ENCODE measurements around the gene LRRC3.
"Not testable (repeated sequence)": the region's sequence is repeated elsewhere in the genome, so short reads cannot be mapped to it uniquely, and the experiment has no call there.

The LRRC3 gene

DNA sequence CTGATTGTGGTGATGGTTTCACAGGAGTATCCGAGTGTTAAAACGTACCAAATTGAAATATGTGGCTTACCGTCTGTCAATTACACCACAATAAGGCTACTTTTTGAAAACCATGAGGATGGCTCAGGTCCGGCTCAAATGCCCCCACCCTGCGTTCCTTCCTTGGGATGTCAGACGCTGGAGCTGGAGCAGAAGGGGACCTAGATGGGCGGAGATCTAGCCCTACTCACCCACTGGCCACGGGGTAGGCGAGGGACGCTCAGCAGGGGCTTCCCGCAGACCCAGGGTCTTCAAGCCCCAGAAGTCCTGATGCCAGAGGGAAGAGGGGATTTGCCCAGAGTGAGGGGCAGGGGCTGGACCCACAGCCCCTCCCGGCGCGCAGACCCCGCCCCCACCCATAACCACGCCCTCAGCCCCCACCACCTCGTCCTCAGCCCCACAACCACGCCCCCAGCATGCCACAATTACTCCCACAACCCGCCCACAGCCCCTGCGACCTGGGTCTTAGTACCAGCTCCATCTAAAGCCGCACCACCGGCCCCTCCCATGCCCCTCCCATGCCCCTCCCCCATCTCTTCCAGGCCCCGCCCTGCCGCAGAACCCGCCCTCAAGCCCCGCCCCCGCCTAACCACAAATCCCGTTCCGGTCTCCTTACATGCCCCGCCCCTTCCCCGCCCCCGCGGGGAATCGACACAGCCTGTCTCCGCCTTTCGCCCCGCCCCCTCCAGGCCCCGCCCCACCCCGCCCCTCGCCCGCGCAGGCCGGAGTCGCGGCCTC lies at the start of gene LRRC3:
TSS of gene LRRC3 (plus strand) at position 764 of the 777 bp plus-strand sequence. CDS start 1,135 bp downstream, outside the sequence.
- in situ Hi-C loops (cut with MboI; ENCODE audit: low sequenced_read_pairs): loop anchor here (10.0 kb wide), 1 partner anchor 120 kb away; the partner anchor contains the start of gene CFAP410

DNA sequence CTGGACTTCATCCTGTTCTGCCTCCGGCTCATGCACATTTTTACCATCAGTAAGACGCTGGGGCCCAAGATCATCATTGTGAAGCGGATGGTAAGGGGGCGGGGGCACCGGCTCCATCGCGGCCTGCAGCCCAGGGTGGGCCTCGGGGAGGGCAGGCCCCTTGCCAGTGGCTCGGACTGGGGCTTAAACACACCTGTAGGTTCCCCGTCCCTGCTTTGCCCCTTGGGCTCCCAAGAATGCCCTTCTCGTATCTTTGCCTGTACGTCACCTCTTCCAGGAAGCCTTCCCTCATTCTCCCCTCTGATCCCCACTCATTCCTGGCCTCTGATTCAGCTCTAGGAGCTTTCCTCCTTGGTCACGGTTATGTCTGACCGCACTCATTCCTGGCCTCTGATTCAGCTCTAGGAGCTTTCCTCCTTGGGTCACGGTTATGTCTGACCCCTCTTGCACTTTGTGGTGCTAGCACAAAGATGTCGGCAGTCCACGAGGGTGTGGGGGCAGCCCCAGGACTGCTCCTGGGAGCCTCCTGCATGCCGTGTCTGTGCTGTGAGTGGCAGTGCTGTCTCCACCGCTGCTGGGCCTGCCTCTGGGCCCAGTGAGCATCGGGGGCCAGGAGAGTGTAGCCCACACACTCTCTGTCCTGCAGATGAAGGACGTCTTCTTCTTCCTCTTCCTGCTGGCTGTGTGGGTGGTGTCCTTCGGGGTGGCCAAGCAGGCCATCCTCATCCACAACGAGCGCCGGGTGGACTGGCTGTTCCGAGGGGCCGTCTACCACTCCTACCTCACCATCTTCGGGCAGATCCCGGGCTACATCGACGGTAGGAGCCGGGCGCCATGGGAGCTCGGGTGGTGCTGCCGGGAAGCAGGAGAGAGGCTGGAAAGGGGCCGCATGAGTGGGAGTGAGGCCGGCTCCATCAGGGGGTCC lies 49.1 kb upstream of the LRRC3 start:
- in situ Hi-C loops (cut with MboI; ENCODE audit: low sequenced_read_pairs): no loop called here

- in situ Hi-C loops (cut with MboI; ENCODE audit: low sequenced_read_pairs): no loop called here
Measured at GRCh38 chr21:44406953-44407352, 48.4 kb upstream of the LRRC3 start.

DNA sequence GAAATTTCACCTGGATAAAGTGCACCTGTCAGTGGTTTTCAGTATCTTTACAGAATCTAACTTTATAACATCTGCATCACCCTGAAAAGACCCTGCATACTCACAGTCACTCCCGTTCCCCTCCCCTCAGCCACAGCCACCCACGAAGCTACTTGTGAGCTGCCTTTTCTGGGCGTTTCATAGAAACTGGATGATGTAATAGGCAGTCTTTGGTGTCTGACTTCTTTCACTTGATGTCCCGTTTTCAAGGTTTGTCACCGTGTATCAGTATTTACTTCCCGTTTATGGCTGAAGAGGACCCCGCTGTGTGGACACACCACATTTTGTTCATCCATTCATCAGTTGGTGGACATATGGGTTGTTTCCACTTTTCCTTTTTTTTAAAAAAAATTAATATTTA lies 47.8 kb upstream of the LRRC3 start:
- in situ Hi-C loops (cut with MboI; ENCODE audit: low sequenced_read_pairs): no loop called here

GRCh38 chr21:44408226-44408625 lies 47.1 kb upstream of the LRRC3 start:
- in situ Hi-C loops (cut with MboI; ENCODE audit: low sequenced_read_pairs): no loop called here

- in situ Hi-C loops (cut with MboI; ENCODE audit: low sequenced_read_pairs): no loop called here
Measured at GRCh38 chr21:44413566-44414290, 41.6 kb upstream of the LRRC3 start.

- in situ Hi-C loops (cut with MboI; ENCODE audit: low sequenced_read_pairs): no loop called here
Measured at GRCh38 chr21:44414291-44415072, 40.8 kb upstream of the LRRC3 start.

DNA sequence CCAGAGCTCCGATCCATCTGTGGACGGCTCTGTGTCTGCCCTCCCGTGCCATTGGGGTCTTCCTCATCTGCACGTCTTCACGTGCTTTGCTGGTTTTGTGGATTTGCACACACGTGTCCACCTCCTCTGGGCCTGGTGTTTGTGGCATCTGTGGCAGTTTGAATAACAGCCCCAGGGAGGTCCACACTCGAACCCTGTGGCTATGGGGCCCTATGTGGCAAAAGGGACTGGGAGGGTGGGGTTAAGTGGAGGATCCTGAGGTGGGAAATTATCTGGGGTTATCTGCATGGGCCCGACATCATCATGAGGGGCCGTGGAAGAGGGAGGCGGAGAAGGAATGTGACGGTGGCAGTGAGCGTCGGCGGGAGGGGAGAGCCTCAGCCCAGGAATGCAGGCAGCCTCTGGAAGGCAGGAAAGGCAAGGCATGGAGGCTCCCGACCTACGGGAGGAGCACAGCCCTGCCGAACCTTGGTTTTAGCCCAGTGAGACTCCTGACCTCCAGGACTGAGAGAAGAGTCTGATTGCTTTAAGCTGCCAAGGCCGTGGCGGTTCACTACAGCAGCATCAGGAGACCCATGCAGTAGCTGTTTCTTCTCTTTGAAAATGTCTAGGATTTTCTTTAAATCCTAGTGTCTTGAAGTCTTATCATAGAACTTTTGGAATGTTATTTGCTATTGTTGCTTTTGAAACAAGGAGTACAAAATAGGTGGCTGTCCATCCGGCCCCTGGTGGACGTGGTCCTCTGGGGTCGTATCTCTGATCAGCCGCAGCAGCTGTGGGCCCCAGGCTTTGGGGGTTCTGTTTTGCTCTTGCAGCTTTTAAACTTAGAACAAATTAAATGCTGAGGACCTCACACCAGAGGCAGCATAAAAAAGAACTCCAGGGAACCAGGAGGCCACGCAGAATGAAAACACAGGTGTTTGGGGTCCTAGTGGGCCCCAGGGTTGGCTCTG lies 40.0 kb upstream of the LRRC3 start:
- in situ Hi-C loops (cut with MboI; ENCODE audit: low sequenced_read_pairs): no loop called here

DNA sequence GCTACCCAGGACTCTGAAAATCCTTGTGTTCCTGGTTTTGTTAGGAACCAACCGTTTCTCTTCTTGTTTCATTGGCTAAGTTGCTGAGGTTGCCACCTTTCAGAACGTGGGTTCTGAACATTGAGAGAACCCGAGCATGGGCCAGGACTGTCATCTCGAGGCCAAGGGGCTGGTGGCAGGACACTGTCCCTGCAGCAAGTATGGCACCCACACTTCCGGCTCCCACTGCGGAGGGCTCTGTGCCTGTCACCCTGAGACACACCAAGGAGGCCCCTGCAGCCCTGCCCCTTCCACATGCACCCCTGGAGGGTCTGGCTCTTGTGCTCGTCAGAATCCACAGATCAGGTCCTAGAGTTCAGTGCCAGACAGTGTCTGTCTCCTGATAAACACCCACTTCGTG lies 39.1 kb upstream of the LRRC3 start:
- in situ Hi-C loops (cut with MboI; ENCODE audit: low sequenced_read_pairs): no loop called here

GRCh38 chr21:44417621-44418107 lies 37.6 kb upstream of the LRRC3 start:
- in situ Hi-C loops (cut with MboI; ENCODE audit: low sequenced_read_pairs): not testable (repeated sequence)

DNA sequence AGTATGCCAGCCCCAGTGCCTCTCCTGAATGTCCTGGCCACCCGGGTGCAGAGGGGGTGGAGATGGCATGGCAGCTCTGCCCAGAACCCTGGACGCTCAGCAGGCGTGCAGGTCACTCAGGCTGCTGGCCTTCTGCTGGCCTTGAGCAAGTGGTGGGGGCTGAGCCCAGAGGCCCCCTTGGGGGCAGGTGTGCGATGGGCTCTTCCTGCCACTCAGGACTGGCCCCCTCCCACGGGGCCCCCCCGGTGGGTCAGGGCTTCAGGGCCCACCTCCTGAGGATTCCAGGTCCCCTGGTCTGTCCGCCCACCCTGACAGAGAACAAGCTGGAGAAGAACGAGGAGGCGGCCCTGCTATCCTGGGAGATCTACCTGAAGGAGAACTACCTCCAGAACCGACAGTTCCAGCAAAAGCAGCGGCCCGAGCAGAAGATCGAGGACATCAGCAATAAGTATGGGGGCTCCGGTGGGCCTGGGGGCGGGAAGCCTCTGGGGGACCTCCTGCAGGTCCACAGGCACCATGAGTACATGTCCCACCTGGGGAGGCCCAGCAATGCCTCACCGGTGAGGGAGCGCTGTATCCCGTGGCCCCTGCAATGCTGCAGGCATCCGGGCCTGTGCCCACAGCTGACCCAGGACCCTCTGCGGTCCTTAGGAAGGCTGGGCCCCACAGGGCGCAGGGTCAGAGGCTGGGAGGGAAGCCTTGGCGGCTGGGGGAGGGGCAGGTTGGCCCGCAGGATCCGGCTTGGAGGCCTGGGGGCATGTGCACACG lies 37.0 kb upstream of the LRRC3 start:
- in situ Hi-C loops (cut with MboI; ENCODE audit: low sequenced_read_pairs): no loop called here

GRCh38 chr21:44418876-44419230 lies 36.5 kb upstream of the LRRC3 start:
- in situ Hi-C loops (cut with MboI; ENCODE audit: low sequenced_read_pairs): no loop called here

DNA sequence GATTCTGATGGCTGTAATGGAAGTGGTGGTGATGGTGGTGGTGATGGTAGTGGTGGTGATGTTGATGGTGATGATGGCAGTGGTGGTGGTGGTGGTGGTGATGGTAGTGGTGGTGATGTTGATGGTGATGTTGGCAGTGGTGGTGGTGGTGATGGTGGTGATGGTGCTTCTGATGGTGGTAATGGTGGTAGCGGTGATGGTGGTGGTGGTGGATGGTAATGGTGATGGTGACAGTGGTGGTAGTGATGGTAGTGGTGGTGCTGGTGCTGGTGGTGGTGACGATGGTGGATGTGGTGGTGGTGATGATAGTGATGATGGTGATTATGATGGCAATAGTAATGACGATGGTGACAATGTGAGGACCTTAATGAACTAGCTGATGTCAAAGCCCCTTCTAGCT lies 35.6 kb upstream of the LRRC3 start:
- in situ Hi-C loops (cut with MboI; ENCODE audit: low sequenced_read_pairs): no loop called here

DNA sequence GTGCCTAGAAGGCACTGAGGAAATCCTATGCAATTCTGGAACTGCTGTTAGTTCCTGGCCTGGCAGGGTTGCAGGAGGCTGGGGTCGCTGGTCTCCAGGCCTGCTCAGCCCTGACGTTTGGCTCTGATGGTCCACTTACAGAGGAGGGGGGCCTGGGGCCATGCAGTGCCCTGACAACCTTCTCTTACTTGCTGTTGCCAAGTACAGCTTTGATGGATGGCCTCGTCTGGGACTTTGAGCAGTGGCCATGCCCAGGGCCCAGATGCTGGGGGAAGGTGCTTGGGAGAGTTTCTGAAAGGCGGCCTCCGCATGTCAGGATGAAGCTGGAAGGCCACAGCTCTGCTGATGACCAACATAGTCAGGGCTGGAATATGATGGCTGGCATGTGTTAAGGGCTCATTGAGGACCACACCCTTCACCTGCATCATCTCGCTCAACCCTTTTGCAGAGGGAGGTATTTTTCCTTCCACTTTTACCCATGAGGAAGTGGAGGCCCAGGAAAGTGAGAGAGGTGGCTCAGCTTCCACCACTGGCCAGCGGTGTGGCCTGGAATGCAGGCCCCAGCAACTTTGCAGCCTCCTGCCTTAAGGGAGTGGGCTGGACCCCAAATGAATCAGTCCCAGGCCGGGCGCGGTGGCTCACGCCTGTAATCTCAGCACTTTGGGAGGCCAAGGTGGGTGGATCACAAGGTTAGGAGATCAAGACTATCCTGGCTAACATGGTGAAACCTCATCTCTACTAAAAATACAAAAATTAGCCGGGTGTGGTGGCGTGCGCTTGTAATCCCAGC lies 34.7 kb upstream of the LRRC3 start:
- in situ Hi-C loops (cut with MboI; ENCODE audit: low sequenced_read_pairs): no loop called here

- in situ Hi-C loops (cut with MboI; ENCODE audit: low sequenced_read_pairs): no loop called here
Measured at GRCh38 chr21:44421901-44422840, 33.1 kb upstream of the LRRC3 start.

DNA sequence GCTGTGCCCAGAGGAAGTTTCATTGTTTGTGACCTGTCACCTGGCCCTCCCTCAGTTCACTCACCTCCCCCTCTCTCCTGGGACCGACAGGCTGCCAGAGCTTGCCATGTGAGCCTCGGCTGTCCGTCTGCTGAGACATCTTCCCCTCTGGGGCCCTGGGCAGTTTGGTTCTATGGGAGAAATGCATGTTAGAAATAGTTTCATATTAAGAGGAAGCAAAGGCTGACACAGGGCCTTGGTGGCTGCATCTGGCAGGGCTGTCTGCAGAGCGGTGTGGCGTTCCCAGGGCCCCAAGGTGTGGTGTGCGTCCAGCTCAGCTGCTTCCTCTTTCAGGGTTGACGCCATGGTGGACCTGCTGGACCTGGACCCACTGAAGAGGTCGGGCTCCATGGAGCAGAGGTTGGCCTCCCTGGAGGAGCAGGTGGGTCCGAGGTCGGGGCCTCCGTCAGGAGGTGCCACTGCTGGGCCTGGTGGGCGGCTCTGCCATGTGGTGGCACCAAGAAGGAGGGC lies 31.9 kb upstream of the LRRC3 start:
- in situ Hi-C loops (cut with MboI; ENCODE audit: low sequenced_read_pairs): no loop called here
